HCT116 (cell line): ENCODE measurements around the gene WDPCP. TPM values are rescaled to one million over a fixed set of nuclear protein-coding genes. Genes with fewer than 3 reads are reported as not detected.

Experiments used
- ATAC-seq: fragments of 200-7000 bp; cut with Tn5 transposase; 2 replicates; pipeline ENCODE4 v1.9.1; 2020; ENCODE audit warnings: mild to moderate bottlenecking, moderate library complexity
- BruUV-seq: library from RNA; stranded (reverse); fragments of 400-500 nt; replicated peaks from 2 replicates; lab custom pipeline; 2021; lab: Mats Ljungman, UMichigan
- CTCF ChIA-PET: fragments of 300-600 bp; sonication (Branson Sonifier 250); formaldehyde crosslinking; loops from one replicate; lab custom pipeline; 2021; ENCODE audit warnings: antibody characterized with exemption; lab: Charles Lee
- POLR2A ChIA-PET: fragments of 300-600, 350-600 bp; sonication (Branson Sonifier 250); formaldehyde crosslinking; loops from one replicate; lab custom pipeline; 2021; ENCODE audit warnings: antibody characterized with exemption; lab: Charles Lee
- RAD21 ChIA-PET, 2 experiments: fragments of 300-600 bp; sonication (Branson Sonifier 250); formaldehyde crosslinking; loops; one replicate each; lab custom pipeline; 2023; ENCODE audit warnings: low total read pairs in 2 of 2; ENCODE audit not compliant: uncharacterized antibody in 2 of 2, unreplicated experiment in 2 of 2, low non-redundant PET in 1 of 2; lab: Charles Lee
- DNase-seq: peaks from one replicate; pipeline ENCODE4 v3.0.0-alpha.2; 2010; ENCODE audit warnings: low read depth, low spot score
- H2AFZ ChIP-seq: fragments of 200-600 bp; shearing (Covaris generic), sonication (generic); 2 replicates; pipeline ENCODE4 v1.6.1; 2017; ENCODE audit warnings: low read depth, mixed run types, mixed read lengths, antibody characterized with exemption, low read length; ENCODE audit not compliant: poor library complexity, severe bottlenecking
- H3K27ac ChIP-seq: 2 replicates; pipeline ENCODE4 v1.5.1; 2012; ENCODE audit warnings: low read depth, low read length
- H3K27me3 ChIP-seq: fragments of 200-600 bp; sonication (generic); 2 replicates; pipeline ENCODE4 v1.6.1; 2016; ENCODE audit warnings: mixed run types, low read length, mixed read lengths; ENCODE audit not compliant: insufficient read depth
- H3K36me3 ChIP-seq, 2 experiments: fragments of 200-500 bp in 1 of 2; fragments of 200-600 bp in 1 of 2; sonication (Bioruptor generic) in 1 of 2; sonication (generic) in 1 of 2; 2 replicates each; pipeline versions ENCODE4 v1.5.1 to v1.6.1; 2014 to 2016; ENCODE audit warnings: low read length in 2 of 2, inconsistent platforms in 1 of 2, mixed read lengths in 1 of 2, mixed run types in 1 of 2; ENCODE audit not compliant: insufficient read depth in 2 of 2, control insufficient read depth in 1 of 2
- H3K4me1 ChIP-seq, 2 experiments: fragments of 200-600 bp in 1 of 2; sonication (generic) in 1 of 2; 2 replicates each; pipeline versions ENCODE4 v1.5.1 to v1.6.1; 2012 to 2017; ENCODE audit warnings: low read length in 2 of 2, inconsistent platforms in 1 of 2, mild to moderate bottlenecking in 1 of 2, mixed read lengths in 1 of 2, mixed run types in 1 of 2, moderate library complexity in 1 of 2; ENCODE audit not compliant: insufficient read depth in 2 of 2, control insufficient read depth in 1 of 2
- H3K4me2 ChIP-seq: fragments of 200-600 bp; sonication (generic); 2 replicates; pipeline ENCODE4 v1.6.1; 2017; ENCODE audit warnings: mixed run types, low read length, mixed read lengths
- H3K4me3 ChIP-seq, 2 experiments: fragments of 200-600 bp in 1 of 2; sonication (generic) in 1 of 2; replicated peaks in 1 of 2; 2 replicates each; pipeline ENCODE4 v1.5.1; 2011 to 2016; ENCODE audit warnings: low read length in 2 of 2, control low read depth in 1 of 2, low read depth in 1 of 2, mild to moderate bottlenecking in 1 of 2, mixed read lengths in 1 of 2, mixed run types in 1 of 2
- H3K79me2 ChIP-seq: fragments of 200-600 bp; sonication (generic); 2 replicates; pipeline ENCODE4 v1.6.1; 2017; ENCODE audit warnings: mild to moderate bottlenecking, mixed run types, low read length, moderate library complexity, mixed read lengths; ENCODE audit not compliant: insufficient read depth
- H3K9ac ChIP-seq: fragments of 200-600 bp; sonication (generic); 2 replicates; pipeline ENCODE4 v1.6.1; 2016; ENCODE audit warnings: low read length, mixed read lengths
- H3K9me2 ChIP-seq: fragments of 200-600 bp; sonication (generic), shearing (Covaris generic); 2 replicates; pipeline ENCODE4 v1.6.1; 2017; ENCODE audit warnings: mixed run types, mild to moderate bottlenecking, moderate library complexity; ENCODE audit not compliant: insufficient read depth
- H3K9me3 ChIP-seq, 2 experiments: fragments of 200-500 bp in 1 of 2; fragments of 200-600 bp in 1 of 2; sonication (Bioruptor generic) in 1 of 2; sonication (generic) in 1 of 2; 2 replicates each; pipeline ENCODE4 v1.6.1; 2014 to 2017; ENCODE audit warnings: low read length in 2 of 2, mixed read lengths in 2 of 2, inconsistent platforms in 1 of 2, low read depth in 1 of 2, mild to moderate bottlenecking in 1 of 2, mixed run types in 1 of 2, moderate library complexity in 1 of 2; ENCODE audit not compliant: control insufficient read depth in 1 of 2, insufficient read depth in 1 of 2
- H4K20me1 ChIP-seq: fragments of 200-600 bp; sonication (generic), shearing (Covaris generic); 2 replicates; pipeline ENCODE4 v1.6.1; 2017; ENCODE audit warnings: mixed run types, mild to moderate bottlenecking, moderate library complexity; ENCODE audit not compliant: insufficient read depth
- CEBPB ChIP-seq: IDR thresholded peaks from 2 replicates; pipeline ENCODE4 v1.6.1; 2012; ENCODE audit warnings: low read depth
- ELF1 ChIP-seq: IDR thresholded peaks from 2 replicates; pipeline ENCODE4 v1.6.1; 2012; ENCODE audit warnings: low read depth, borderline replicate concordance
- EZH2 ChIP-seq: fragments of 200-600 bp; sonication (generic); IDR thresholded peaks from 2 replicates; pipeline ENCODE4 v1.6.1; 2017; ENCODE audit warnings: antibody characterized with exemption, mixed run types
- EZH2phosphoT487 ChIP-seq: fragments of 200-600 bp; IDR thresholded peaks from 2 replicates; pipeline ENCODE4 v1.6.1; 2018; ENCODE audit warnings: antibody characterized with exemption, borderline replicate concordance
- JUND ChIP-seq: IDR thresholded peaks from 2 replicates; pipeline ENCODE4 v1.6.1; 2012
- POLR2A ChIP-seq: IDR thresholded peaks from 2 replicates; pipeline ENCODE4 v1.7.0; 2011; ENCODE audit warnings: borderline replicate concordance; ENCODE audit not compliant: insufficient read depth, insufficient read length; ENCODE audit errors: extremely low read depth
- REST ChIP-seq: IDR thresholded peaks from 2 replicates; pipeline ENCODE4 v1.6.1; 2012; ENCODE audit warnings: low read depth
- SIN3A ChIP-seq: IDR thresholded peaks from 2 replicates; pipeline ENCODE4 v1.6.1; 2012; ENCODE audit warnings: low read depth
- YY1 ChIP-seq: IDR thresholded peaks from 2 replicates; pipeline ENCODE4 v1.6.1; 2011; ENCODE audit warnings: low read length, low read depth, moderate library complexity, mild to moderate bottlenecking; ENCODE audit not compliant: insufficient replicate concordance; ENCODE audit errors: extremely low read depth
- ZFX ChIP-seq: fragments of 450-650 bp; IDR thresholded peaks from 2 replicates; pipeline ENCODE4 v1.6.1; 2017
- ZNF274 ChIP-seq: fragments of 200-500 bp; sonication (Bioruptor generic); IDR thresholded peaks from 2 replicates; pipeline ENCODE4 v1.6.1; 2014; ENCODE audit warnings: mild to moderate bottlenecking, low read depth, low read length, inconsistent platforms
- intact Hi-C: fragments of 100-400 bp; cut with micrococcal nuclease; formaldehyde crosslinking; loops from 2 replicates; pipeline ENCODE4 v1.10.0; 2022
- total RNA-seq: library from RNA; stranded (reverse); gene quantifications from one replicate; pipeline ENCODE4 v1.2.1, GENCODE V29; 2021; ENCODE audit not compliant: unreplicated experiment
- TF ChIP-seq, protein P1 (sequence below): IDR thresholded peaks from 2 replicates; pipeline ENCODE4 v1.6.1; 2011; ENCODE audit warnings: mild to moderate bottlenecking, low read length, moderate library complexity; ENCODE audit not compliant: insufficient replicate concordance; ENCODE audit errors: extremely low read depth

The WDPCP gene
- total RNA-seq, 1 experiment from 2014 or later = 4.1 TPM

DNA sequence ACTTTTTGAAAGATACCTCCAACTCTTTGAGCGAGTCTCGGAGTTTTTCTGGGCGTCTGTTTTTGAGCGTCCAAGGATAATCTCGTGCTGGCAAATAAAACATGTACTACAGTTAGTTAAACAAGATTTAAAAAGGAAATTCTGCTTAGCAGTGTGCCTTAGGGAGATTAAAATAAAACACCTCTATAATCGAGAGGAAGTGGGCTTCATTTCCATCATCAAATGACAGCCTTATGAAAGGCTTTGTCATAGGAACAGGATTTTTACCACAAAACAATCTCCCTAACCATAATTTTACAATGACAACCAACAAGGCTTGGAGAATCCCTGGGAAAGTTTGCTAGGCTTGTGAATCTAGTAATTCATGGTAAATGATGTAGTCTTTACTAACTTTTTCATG, 103.4 kb downstream of the WDPCP start:
- Histone ChIP-seq H2AFZ (no peak overlapping the region), H3K79me2 (no peaks in the 10 kb centered on the region), H3K9me3 (no peaks in the 10 kb centered on the region), H3K9me2 (no peaks in the 10 kb centered on the region), H3K9ac (no peak overlapping the region), H4K20me1 (no peaks in the 10 kb centered on the region), H3K27ac (no peak overlapping the region), H3K4me3 (no peak overlapping the region), H3K4me1 (no peaks in the 10 kb centered on the region), H3K4me2 (no peak overlapping the region), H3K36me3 (no peaks in the 10 kb centered on the region), H3K27me3 (no peaks in the 10 kb centered on the region)
- ATAC-seq (no peak), DNase-seq (no peak)
- ChIA-PET RAD21 (no interaction called here), CTCF (interaction anchor here (1.2 kb wide), 1 partner anchor 696 kb away, joined by 4 read pairs; no protein-coding TSS in a partner anchor), POLR2A (no interaction called here)
- intact Hi-C loops = loop anchor here (5.0 to 10.0 kb wide), 3 partner anchors 410 to 1030 kb away; no protein-coding TSS in a partner anchor
- TF ChIP-seq REST (no peak), EZH2 (no peak)
- no TSS peak for BruUV-seq

- ChIA-PET POLR2A (no interaction called here), RAD21 (no interaction called here), CTCF (no interaction called here)
- DNase-seq (no peak), ATAC-seq (no peak)
- Histone ChIP-seq H3K4me1 (no peaks in the 10 kb centered on the region), H3K4me3 (no peak overlapping the region), H3K36me3 (no peaks in the 10 kb centered on the region), H3K9me3 (no peaks in the 10 kb centered on the region), H3K27ac (no peak overlapping the region), H3K4me2 (no peak overlapping the region), H4K20me1 (no peaks in the 10 kb centered on the region), H2AFZ (no peak overlapping the region), H3K27me3 (no peaks in the 10 kb centered on the region), H3K79me2 (no peaks in the 10 kb centered on the region), H3K9ac (no peak overlapping the region), H3K9me2 (no peaks in the 10 kb centered on the region)
- BruUV-seq = no TSS peak
- no peak for TF ChIP-seq CEBPB
- TF ChIP-seq SIN3A = no peak
- no peak for TF ChIP-seq YY1
- TF ChIP-seq ZNF274 = no peak
- TF ChIP-seq EZH2phosphoT487 = no peak
- no peak for TF ChIP-seq ZFX
- TF ChIP-seq, protein P1, sequence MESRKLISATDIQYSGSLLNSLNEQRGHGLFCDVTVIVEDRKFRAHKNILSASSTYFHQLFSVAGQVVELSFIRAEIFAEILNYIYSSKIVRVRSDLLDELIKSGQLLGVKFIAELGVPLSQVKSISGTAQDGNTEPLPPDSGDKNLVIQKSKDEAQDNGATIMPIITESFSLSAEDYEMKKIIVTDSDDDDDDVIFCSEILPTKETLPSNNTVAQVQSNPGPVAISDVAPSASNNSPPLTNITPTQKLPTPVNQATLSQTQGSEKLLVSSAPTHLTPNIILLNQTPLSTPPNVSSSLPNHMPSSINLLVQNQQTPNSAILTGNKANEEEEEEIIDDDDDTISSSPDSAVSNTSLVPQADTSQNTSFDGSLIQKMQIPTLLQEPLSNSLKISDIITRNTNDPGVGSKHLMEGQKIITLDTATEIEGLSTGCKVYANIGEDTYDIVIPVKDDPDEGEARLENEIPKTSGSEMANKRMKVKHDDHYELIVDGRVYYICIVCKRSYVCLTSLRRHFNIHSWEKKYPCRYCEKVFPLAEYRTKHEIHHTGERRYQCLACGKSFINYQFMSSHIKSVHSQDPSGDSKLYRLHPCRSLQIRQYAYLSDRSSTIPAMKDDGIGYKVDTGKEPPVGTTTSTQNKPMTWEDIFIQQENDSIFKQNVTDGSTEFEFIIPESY = no peak
- no peak for TF ChIP-seq ELF1
- TF ChIP-seq POLR2A = no peak
- TF ChIP-seq JUND = no peak
- intact Hi-C loops = loop anchor here (10.0 kb wide), 2 partner anchors 410 to 1030 kb away; no protein-coding TSS in a partner anchor
Measured at GRCh38 chr2:63484481-63484880, 103.8 kb downstream of the WDPCP start.
